Astrocyte (in vitro differentiated cells and primary cell): ENCODE data around the gene MAPKAP1. TPM values are rescaled to one million over a fixed set of nuclear protein-coding genes. Genes with fewer than 3 reads are reported as not detected.

Experiments
- DNase-seq: peaks from one replicate; pipeline ENCODE4 v3.0.0-alpha.2; 2010; ENCODE audit warnings: low read depth
- FAIRE-seq: peaks from 2 replicates; lab custom pipeline; 2011; peaks lifted over from hg19 to GRCh38; lab: Jason Lieb, UNC
- H2AFZ ChIP-seq: 2 replicates; pipeline ENCODE4 v1.6.0; 2012; ENCODE audit warnings: low read depth, low read length, inconsistent platforms
- H3K27ac ChIP-seq: 2 replicates; pipeline ENCODE4 v1.5.1; 2011; ENCODE audit warnings: low read depth, low read length, inconsistent platforms
- H3K27me3 ChIP-seq: 2 replicates; pipeline ENCODE4 v1.6.0; 2011; ENCODE audit warnings: low read length, inconsistent platforms; ENCODE audit not compliant: insufficient read depth
- H3K36me3 ChIP-seq: 2 replicates; pipeline ENCODE4 v1.5.1; 2011; ENCODE audit warnings: low read length, inconsistent platforms; ENCODE audit not compliant: insufficient read depth
- H3K4me1 ChIP-seq: 2 replicates; pipeline ENCODE4 v1.5.1; 2011; ENCODE audit warnings: low read length, inconsistent platforms; ENCODE audit not compliant: insufficient read depth
- H3K4me2 ChIP-seq: 2 replicates; pipeline ENCODE4 v1.6.0; 2012; ENCODE audit warnings: low read length, inconsistent platforms
- H3K4me3 ChIP-seq: 2 replicates; pipeline ENCODE4 v1.5.1; 2011; ENCODE audit warnings: low read depth, mild to moderate bottlenecking, low read length, inconsistent platforms; ENCODE audit not compliant: insufficient read depth
- H3K79me2 ChIP-seq: 2 replicates; pipeline ENCODE4 v1.6.0; 2012; ENCODE audit warnings: mild to moderate bottlenecking, low read length, inconsistent platforms; ENCODE audit not compliant: insufficient read depth
- H3K9ac ChIP-seq: 2 replicates; pipeline ENCODE4 v1.6.0; 2012; ENCODE audit warnings: mild to moderate bottlenecking, low read length, inconsistent platforms
- H3K9me3 ChIP-seq: 2 replicates; pipeline ENCODE4 v1.5.1; 2012; ENCODE audit warnings: low read depth, mild to moderate bottlenecking, low read length, inconsistent platforms; ENCODE audit not compliant: insufficient read depth
- H4K20me1 ChIP-seq: 2 replicates; pipeline ENCODE4 v1.6.0; 2012; ENCODE audit warnings: low read length, inconsistent platforms; ENCODE audit not compliant: insufficient read depth
- H3K27ac Mint-ChIP-seq: one replicate; pipeline ENCODE4 v1.8.0; 2021; ENCODE audit warnings: mild to moderate bottlenecking, mixed read lengths; ENCODE audit not compliant: unreplicated experiment
- H3K27me3 Mint-ChIP-seq: one replicate; pipeline ENCODE4 v1.8.0; 2021; ENCODE audit warnings: low read depth, mixed read lengths; ENCODE audit not compliant: unreplicated experiment
- H3K36me3 Mint-ChIP-seq: one replicate; pipeline ENCODE4 v1.8.0; 2021; ENCODE audit warnings: low read depth, mixed read lengths; ENCODE audit not compliant: unreplicated experiment
- H3K4me1 Mint-ChIP-seq: one replicate; pipeline ENCODE4 v1.8.0; 2021; ENCODE audit warnings: low read depth, mixed read lengths; ENCODE audit not compliant: unreplicated experiment
- H3K4me3 Mint-ChIP-seq: one replicate; pipeline ENCODE4 v1.8.0; 2021; ENCODE audit warnings: mild to moderate bottlenecking, moderate library complexity, mixed read lengths; ENCODE audit not compliant: unreplicated experiment
- H3K9me3 Mint-ChIP-seq: one replicate; pipeline ENCODE4 v1.8.0; 2021; ENCODE audit warnings: mild to moderate bottlenecking, mixed read lengths; ENCODE audit not compliant: unreplicated experiment
- CTCF ChIP-seq: IDR thresholded peaks from 2 replicates; pipeline ENCODE4 v1.5.1; 2011; ENCODE audit warnings: low read depth, mild to moderate bottlenecking, inconsistent platforms, low read length, moderate library complexity; ENCODE audit not compliant: insufficient read depth
- EZH2 ChIP-seq: IDR thresholded peaks from 2 replicates; pipeline ENCODE4 v1.6.1; 2012; ENCODE audit warnings: mild to moderate bottlenecking, low read length, inconsistent platforms; ENCODE audit not compliant: insufficient read depth
- total RNA-seq: library from RNA; stranded (reverse); gene quantifications from 2 replicates; pipeline ENCODE4 v1.2.1, GENCODE V29; 2021

The MAPKAP1 gene
- total RNA-seq, 1 donor from 2014 or later, result 109 TPM

GRCh38 chr9:125626187-125626586, 80.8 kb downstream of the MAPKAP1 start:
- FAIRE-seq (no peak), DNase-seq (peak; percentile 70)
- H3K4me1 Mint-ChIP-seq, result peaks cover 4% of the 10 kb centered on the region
- no peak overlapping the region for H2AFZ ChIP-seq
- H3K79me2 ChIP-seq, result peaks cover 60% of the 10 kb centered on the region
- H4K20me1 ChIP-seq, result peaks cover 55% of the 10 kb centered on the region
- H3K4me1 ChIP-seq, result peaks cover 3% of the 10 kb centered on the region
- no peak overlapping the region for H3K27ac Mint-ChIP-seq
- no peak overlapping the region for H3K4me2 ChIP-seq
- peaks cover 3% of the 10 kb centered on the region for H3K9me3 Mint-ChIP-seq
- H3K27me3 Mint-ChIP-seq, result no peaks in the 10 kb centered on the region
- no peak overlapping the region for H3K4me3 Mint-ChIP-seq
- no peaks in the 10 kb centered on the region for H3K36me3 Mint-ChIP-seq
- no peak for TF ChIP-seq CTCF
- TF ChIP-seq EZH2, result no peak
- H3K27me3 ChIP-seq, result no peaks in the 10 kb centered on the region
- no peak overlapping the region for H3K27ac ChIP-seq
- no peaks in the 10 kb centered on the region for H3K9me3 ChIP-seq
- H3K36me3 ChIP-seq, result no peaks in the 10 kb centered on the region
- no peak overlapping the region for H3K4me3 ChIP-seq
- no peak overlapping the region for H3K9ac ChIP-seq

GRCh38 chr9:125621170-125621569, 85.8 kb downstream of the MAPKAP1 start:
- Mint-ChIP-seq H3K36me3 (no peaks in the 10 kb centered on the region), H3K4me3 (no peak overlapping the region), H3K4me1 (peaks cover 1% of the 10 kb centered on the region), H3K27me3 (no peaks in the 10 kb centered on the region), H3K9me3 (peaks cover 3% of the 10 kb centered on the region), H3K27ac (no peak overlapping the region)
- Histone ChIP-seq H3K27ac (no peak overlapping the region), H3K9me3 (no peaks in the 10 kb centered on the region), H3K36me3 (no peaks in the 10 kb centered on the region), H3K4me1 (no peaks in the 10 kb centered on the region), H4K20me1 (peaks cover 45% of the 10 kb centered on the region), H3K79me2 (peaks cover 66% of the 10 kb centered on the region), H2AFZ (no peak overlapping the region), H3K9ac (no peak overlapping the region), H3K4me2 (no peak overlapping the region), H3K27me3 (no peaks in the 10 kb centered on the region), H3K4me3 (no peak overlapping the region)
- no peak for TF ChIP-seq CTCF
- no peak for TF ChIP-seq EZH2
- DNase-seq, result no peak
- no peak for FAIRE-seq

- H3K27ac Mint-ChIP-seq, result no peak overlapping the region
- Histone ChIP-seq H3K9ac (no peak overlapping the region), H4K20me1 (peaks cover 44% of the 10 kb centered on the region), H3K4me3 (no peak overlapping the region), H3K27me3 (no peaks in the 10 kb centered on the region), H3K27ac (no peak overlapping the region), H3K9me3 (no peaks in the 10 kb centered on the region), H3K4me1 (no peaks in the 10 kb centered on the region), H3K4me2 (no peak overlapping the region), H3K79me2 (peaks cover 69% of the 10 kb centered on the region), H3K36me3 (no peaks in the 10 kb centered on the region), H2AFZ (no peak overlapping the region)
- no peak for TF ChIP-seq EZH2
- TF ChIP-seq CTCF, result no peak
- no peaks in the 10 kb centered on the region for H3K4me1 Mint-ChIP-seq
- H3K9me3 Mint-ChIP-seq, result peaks cover 3% of the 10 kb centered on the region
- no peaks in the 10 kb centered on the region for H3K27me3 Mint-ChIP-seq
- H3K4me3 Mint-ChIP-seq, result no peak overlapping the region
- no peak for DNase-seq
- no peaks in the 10 kb centered on the region for H3K36me3 Mint-ChIP-seq
- FAIRE-seq, result peak; percentile 20
These were observed 86.8 kb downstream of the MAPKAP1 start for GRCh38 chr9:125620216-125620615.
